HT1080 (cell line): ENCODE data around the gene MTURN. TPM values are rescaled to one million over a fixed set of nuclear protein-coding genes. Genes with fewer than 3 reads are reported as not detected.
"Not testable (repeated sequence)": the region's sequence is repeated elsewhere in the genome, so short reads cannot be mapped to it uniquely, and the experiment has no call there.

ENCODE experiments used
- DNase-seq: peaks from one replicate; pipeline ENCODE4 v3.0.0-alpha.2; 2015; ENCODE audit warnings: low read depth
- polyA plus RNA-seq, 2 experiments: library from polyadenylated mRNA; depleted of rRNA; stranded (reverse); fragments of >200 nt; gene quantifications; 2 replicates each; pipeline ENCODE4 v1.2.3, GENCODE V29; 2015
- total RNA-seq: library from RNA; depleted of rRNA; stranded (reverse); fragments of >200 nt; shearing (Covaris generic); gene quantifications from 2 replicates; pipeline ENCODE4 v1.2.3, GENCODE V29; 2014; rRNA removed

The MTURN gene
- 2.4 and 2.9 TPM in 2 replicates for total RNA-seq
- 4.3 and 5.6 TPM in 2 replicates for polyA plus RNA-seq (2015; cell fraction: cytosol; rRNA removed)
- 5.5 and 8.8 TPM in 2 replicates for polyA plus RNA-seq (2015; cell fraction: nucleus; rRNA removed)

- DNase-seq, result peak; percentile 56
These were observed at the start of gene MTURN for GRCh38 chr7:30134611-30135300. TSS of gene MTURN (plus strand) at chr7:30134986. CDS start at chr7:30135137, 151 bp downstream.

GRCh38 chr7:30086529-30086928 is 48.3 kb upstream of the MTURN start:
- DNase-seq, result no peak

GRCh38 chr7:30087371-30087770 is 47.4 kb upstream of the MTURN start:
- no peak for DNase-seq

GRCh38 chr7:30088362-30088761 is 46.4 kb upstream of the MTURN start:
- DNase-seq, result no peak

GRCh38 chr7:30090111-30090510 is 44.7 kb upstream of the MTURN start:
- no peak for DNase-seq

- peak; percentile 76 for DNase-seq
These were observed 43.3 kb upstream of the MTURN start for GRCh38 chr7:30091491-30091912.

- no peak for DNase-seq
These were observed 42.8 kb upstream of the MTURN start for GRCh38 chr7:30091987-30092386.

GRCh38 chr7:30093420-30093952 is 41.3 kb upstream of the MTURN start:
- no peak for DNase-seq

GRCh38 chr7:30098599-30098998 is 36.2 kb upstream of the MTURN start:
- DNase-seq, result not testable (repeated sequence)

- DNase-seq, result no peak
These were observed 32.5 kb upstream of the MTURN start for GRCh38 chr7:30102281-30102680.

- no peak for DNase-seq
These were observed 30.6 kb upstream of the MTURN start for GRCh38 chr7:30104157-30104556.

GRCh38 chr7:30112103-30112713 is 22.6 kb upstream of the MTURN start:
- DNase-seq, result no peak

GRCh38 chr7:30113144-30113543 is 21.6 kb upstream of the MTURN start:
- DNase-seq, result no peak

GRCh38 chr7:30114536-30115238 is 20.1 kb upstream of the MTURN start:
- no peak for DNase-seq

GRCh38 chr7:30115709-30116297 is 19.0 kb upstream of the MTURN start:
- DNase-seq, result no peak

- no peak for DNase-seq
These were observed 18.0 kb upstream of the MTURN start for GRCh38 chr7:30116771-30117170.

GRCh38 chr7:30117896-30118295 is 16.9 kb upstream of the MTURN start:
- DNase-seq, result no peak

- no peak for DNase-seq
These were observed 14.8 kb upstream of the MTURN start for GRCh38 chr7:30119890-30120577.

- DNase-seq, result no peak
These were observed 813 bp upstream of the MTURN start for GRCh38 chr7:30133736-30134610.
